Measurements from ENCODE around the gene OOSP1. TPM values are rescaled to one million over a fixed set of nuclear protein-coding genes. Genes with fewer than 3 reads are reported as not detected.

OOSP1 gene, protein sequence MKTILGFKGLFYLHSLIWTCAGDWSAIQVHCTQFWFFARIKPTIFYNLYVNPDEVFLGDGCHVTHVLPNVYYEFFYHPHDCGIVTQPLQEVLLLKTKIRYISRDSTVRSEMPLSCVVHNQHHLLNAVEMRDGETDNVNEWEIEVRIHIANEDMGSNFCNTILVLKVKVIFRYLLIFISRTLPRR
- total RNA-seq: not detected

DNA sequence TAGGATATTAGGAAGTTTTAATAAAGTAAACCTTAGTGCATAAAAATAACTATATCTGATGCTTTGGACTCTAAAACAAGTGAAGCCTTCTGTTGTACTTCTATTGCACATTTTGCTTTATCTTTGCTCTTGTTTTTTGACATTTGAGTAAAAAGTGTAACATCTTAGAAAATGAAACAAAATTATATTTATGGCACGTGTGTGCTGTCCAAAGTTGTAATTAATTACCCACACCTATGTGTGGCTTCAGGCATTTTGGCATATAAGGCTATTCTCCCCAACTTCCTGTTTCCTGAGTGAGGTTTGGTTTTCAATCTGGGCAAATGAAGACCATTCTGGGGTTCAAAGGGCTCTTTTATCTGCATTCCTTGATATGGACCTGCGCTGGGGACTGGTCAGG, at the start of gene OOSP1:
TSS of gene OOSP1 (plus strand) at position 301 of the 400 bp plus-strand sequence. CDS start at position 324, 23 bp downstream.
- Histone ChIP-seq H3K4me3 (no peak within 1 kb of the TSS), H3K4me1 (no peaks in the 10 kb centered on the region), H3K36me3 (no peaks in the 10 kb centered on the region), H3K27me3 (no peaks in the 10 kb centered on the region), H3K9me3 (no peaks in the 10 kb centered on the region), H3K27ac (no peak within 1 kb of the TSS)
- no peak for ATAC-seq
- WGBS, 2 donors (ENCODE audit: low coverage in 1 of 2): 33 to 62% methylated on average over 2 of the region's 2 CpGs
- TF ChIP-seq POLR2AphosphoS5 (IDR thresholded peaks at IDR 0.05) (no peak), EP300 (IDR thresholded peaks at IDR 0.05) (no peak), POLR2A (IDR thresholded peaks at IDR 0.05) (no peak)
- TF ChIP-seq, protein P1, sequence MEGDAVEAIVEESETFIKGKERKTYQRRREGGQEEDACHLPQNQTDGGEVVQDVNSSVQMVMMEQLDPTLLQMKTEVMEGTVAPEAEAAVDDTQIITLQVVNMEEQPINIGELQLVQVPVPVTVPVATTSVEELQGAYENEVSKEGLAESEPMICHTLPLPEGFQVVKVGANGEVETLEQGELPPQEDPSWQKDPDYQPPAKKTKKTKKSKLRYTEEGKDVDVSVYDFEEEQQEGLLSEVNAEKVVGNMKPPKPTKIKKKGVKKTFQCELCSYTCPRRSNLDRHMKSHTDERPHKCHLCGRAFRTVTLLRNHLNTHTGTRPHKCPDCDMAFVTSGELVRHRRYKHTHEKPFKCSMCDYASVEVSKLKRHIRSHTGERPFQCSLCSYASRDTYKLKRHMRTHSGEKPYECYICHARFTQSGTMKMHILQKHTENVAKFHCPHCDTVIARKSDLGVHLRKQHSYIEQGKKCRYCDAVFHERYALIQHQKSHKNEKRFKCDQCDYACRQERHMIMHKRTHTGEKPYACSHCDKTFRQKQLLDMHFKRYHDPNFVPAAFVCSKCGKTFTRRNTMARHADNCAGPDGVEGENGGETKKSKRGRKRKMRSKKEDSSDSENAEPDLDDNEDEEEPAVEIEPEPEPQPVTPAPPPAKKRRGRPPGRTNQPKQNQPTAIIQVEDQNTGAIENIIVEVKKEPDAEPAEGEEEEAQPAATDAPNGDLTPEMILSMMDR (IDR thresholded peaks at IDR 0.05): no peak

DNA sequence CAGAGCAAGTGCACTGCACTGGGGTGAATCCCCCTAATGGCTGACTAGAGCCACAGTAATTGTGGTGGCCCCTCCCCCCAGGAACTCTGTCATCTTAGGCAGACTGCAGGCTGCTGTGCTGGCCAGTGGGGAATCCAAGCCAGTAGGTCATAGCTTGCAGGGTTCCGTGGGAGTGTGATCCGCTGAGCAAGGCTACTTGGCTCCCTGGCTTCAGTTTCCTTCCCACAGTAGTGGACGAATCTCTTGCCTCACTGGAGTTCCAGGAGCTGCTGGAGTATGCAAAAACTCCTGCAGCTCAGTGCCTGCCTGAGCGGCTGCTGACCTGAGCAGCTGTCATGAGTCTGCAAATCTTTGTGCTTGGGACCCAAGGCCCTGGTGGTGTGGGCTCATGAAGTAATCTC, 46.5 kb upstream of the OOSP1 start:
- peaks cover 0 to 43% (median 0%) of the 10 kb centered on the region in 3 donors for H3K9me3 ChIP-seq
- no peak overlapping the region for H3K4me3 ChIP-seq
- no peaks in the 10 kb centered on the region for H3K4me1 ChIP-seq
- no CpG with 5 or more reads among the region's 4 CpGs for WGBS, 2 donors (ENCODE audit: low coverage in 1 of 2)
- TF ChIP-seq POLR2A (IDR thresholded peaks at IDR 0.05) (no peak), POLR2AphosphoS5 (IDR thresholded peaks at IDR 0.05) (no peak), EP300 (IDR thresholded peaks at IDR 0.05) (no peak)
- TF ChIP-seq, protein P1 (IDR thresholded peaks at IDR 0.05): no peak
- H3K36me3 ChIP-seq: no peaks in the 10 kb centered on the region
- no peak overlapping the region for H3K27ac ChIP-seq
- no peak for ATAC-seq
- no peaks in the 10 kb centered on the region for H3K27me3 ChIP-seq

DNA sequence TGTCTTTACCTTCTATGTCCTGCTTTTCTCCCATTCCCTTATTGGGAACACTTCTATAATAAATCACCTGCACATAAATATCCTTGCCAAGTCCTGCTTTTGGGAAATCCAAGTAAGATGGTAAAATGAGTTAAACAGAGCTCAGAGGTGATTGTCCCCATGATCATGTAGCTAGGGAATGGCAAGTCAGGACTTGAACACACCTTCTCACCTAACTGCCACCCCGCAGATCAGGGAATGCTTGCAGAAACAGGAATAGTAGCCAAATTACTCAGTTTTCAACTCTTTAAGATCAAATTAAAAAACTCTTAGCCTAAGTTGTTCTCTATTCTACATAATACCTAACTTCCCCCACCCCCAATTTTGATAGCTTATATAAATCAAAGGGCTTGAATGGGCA, 43.6 kb upstream of the OOSP1 start:
- peaks cover 0 to 18% (median 0%) of the 10 kb centered on the region in 3 donors for H3K9me3 ChIP-seq
- ATAC-seq: no peak
- H3K27ac ChIP-seq: no peak overlapping the region
- no peaks in the 10 kb centered on the region for H3K4me1 ChIP-seq
- no peaks in the 10 kb centered on the region for H3K36me3 ChIP-seq
- WGBS, 2 donors (ENCODE audit: low coverage in 1 of 2): 83 to 100% methylated on average over 1 of the region's 1 CpG
- no peaks in the 10 kb centered on the region for H3K27me3 ChIP-seq
- TF ChIP-seq POLR2AphosphoS5 (IDR thresholded peaks at IDR 0.05) (no peak), EP300 (IDR thresholded peaks at IDR 0.05) (no peak), POLR2A (IDR thresholded peaks at IDR 0.05) (no peak)
- TF ChIP-seq, protein P1 (IDR thresholded peaks at IDR 0.05): no peak
- no peak overlapping the region for H3K4me3 ChIP-seq

DNA sequence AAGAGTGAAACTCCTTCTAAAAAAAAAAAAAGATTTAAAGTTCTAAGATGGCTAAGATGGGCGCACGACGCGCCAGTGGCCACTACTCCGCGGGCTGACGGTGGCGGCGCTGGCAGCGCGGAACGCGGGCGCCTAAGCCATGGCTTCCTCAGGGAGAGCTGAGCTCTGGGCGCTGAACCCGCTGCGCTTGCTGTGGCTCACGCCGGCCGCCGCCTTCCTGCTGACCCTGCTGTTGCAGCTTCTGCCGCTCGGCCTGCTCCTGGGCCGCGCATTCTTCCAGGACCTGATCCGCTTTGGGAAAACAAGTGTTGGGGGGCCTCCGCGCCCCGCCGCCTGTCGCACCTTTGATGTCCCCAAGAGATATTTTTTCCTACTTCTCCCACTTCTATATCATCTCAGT, 40.2 kb upstream of the OOSP1 start:
- Histone ChIP-seq H3K9me3 (no peaks in the 10 kb centered on the region), H3K4me3 (no peak overlapping the region), H3K27me3 (no peaks in the 10 kb centered on the region), H3K27ac (no peak overlapping the region), H3K36me3 (no peaks in the 10 kb centered on the region), H3K4me1 (peaks cover 0 to 7% (median 0%) of the 10 kb centered on the region in 3 donors)
- TF ChIP-seq POLR2A (IDR thresholded peaks at IDR 0.05) (no peak), POLR2AphosphoS5 (IDR thresholded peaks at IDR 0.05) (no peak), EP300 (IDR thresholded peaks at IDR 0.05) (no peak)
- TF ChIP-seq, protein P1 (IDR thresholded peaks at IDR 0.05): no peak
- ATAC-seq: no peak
- WGBS, 2 donors (ENCODE audit: low coverage in 1 of 2): 96% methylated on average over 15 to 25 of the region's 31 CpGs

DNA sequence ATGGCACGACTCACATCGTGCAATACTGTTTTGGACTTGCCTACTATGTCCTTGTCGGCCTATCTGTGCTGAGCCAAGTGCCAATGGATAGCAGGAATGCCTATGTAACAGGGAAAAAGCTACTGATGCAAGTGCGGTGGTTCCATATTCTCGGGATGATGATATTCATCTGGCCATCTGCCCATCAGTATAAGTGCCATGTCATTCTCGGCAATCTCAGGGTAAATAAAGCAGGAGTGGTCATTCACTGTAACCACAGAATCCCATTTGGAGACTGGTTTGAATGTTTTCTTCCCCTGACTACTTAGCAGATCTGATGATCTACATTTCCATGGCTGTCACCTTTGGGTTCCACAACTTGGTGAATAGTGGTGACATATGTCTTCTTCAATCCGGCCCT, 39.6 kb upstream of the OOSP1 start:
- Histone ChIP-seq H3K4me3 (no peak overlapping the region), H3K27ac (no peak overlapping the region), H3K36me3 (no peaks in the 10 kb centered on the region), H3K4me1 (peaks cover 0 to 7% (median 0%) of the 10 kb centered on the region in 3 donors), H3K27me3 (no peaks in the 10 kb centered on the region), H3K9me3 (no peaks in the 10 kb centered on the region)
- no peak for TF ChIP-seq POLR2A (IDR thresholded peaks at IDR 0.05)
- TF ChIP-seq, protein P1 (IDR thresholded peaks at IDR 0.05): no peak
- TF ChIP-seq POLR2AphosphoS5 (IDR thresholded peaks at IDR 0.05): no peak
- TF ChIP-seq EP300 (IDR thresholded peaks at IDR 0.05): no peak
- WGBS, 2 donors (ENCODE audit: low coverage in 1 of 2): 84 to 94% methylated on average over 3 to 7 of the region's 7 CpGs
- no peak for ATAC-seq
